Ovary (tissue), 9 donors: ENCODE results near the gene CCDC178. TPM values are rescaled to one million over a fixed set of nuclear protein-coding genes. Genes with fewer than 3 reads are reported as not detected.

Experiments used
- DNase-seq, 5 donors: peaks; one replicate each; pipeline ENCODE4 v3.0.0-alpha.2; 2019 to 2020
- H3K27ac ChIP-seq, 2 donors: fragments of 200-600 bp; one replicate each; pipeline versions ENCODE4 v1.5.1 to v1.8.0; 2019 to 2022
- H3K27me3 ChIP-seq: fragments of 200-600 bp; one replicate; pipeline ENCODE4 v1.8.0; 2022
- H3K36me3 ChIP-seq: fragments of 200-600 bp; sonication (generic); one replicate; pipeline ENCODE4 v1.5.1; 2019
- H3K4me1 ChIP-seq: one replicate; pipeline ENCODE4 v1.8.1; 2013; ENCODE audit warnings: mild to moderate bottlenecking, moderate library complexity; ENCODE audit not compliant: insufficient read depth
- H3K4me3 ChIP-seq: fragments of 200-600 bp; sonication (generic); one replicate; pipeline ENCODE4 v1.5.1; 2017
- H3K9me3 ChIP-seq, 2 donors: fragments of 200-600 bp in 1 of 2; sonication (generic) in 1 of 2; one replicate each; pipeline versions ENCODE4 v1.5.1 to v1.8.1; 2013 to 2019; ENCODE audit warnings: mild to moderate bottlenecking in 1 of 2, moderate library complexity in 1 of 2
- EP300 ChIP-seq: sonication (generic); formaldehyde crosslinking; IDR thresholded peaks from one replicate; pipeline ENCODE4 v1.6.1; 2017; ENCODE audit warnings: antibody characterized with exemption
- POLR2A ChIP-seq: fragments of 450-650 bp; IDR thresholded peaks from one replicate; pipeline ENCODE4 v1.6.1; 2017; ENCODE audit warnings: antibody characterized with exemption, mild to moderate bottlenecking, moderate library complexity
- WGBS, 3 donors: extraction: QIAGEN DNeasy Blood & Tissue Kit in 1 of 3; methylation state at CpG; one replicate each; pipeline versions ENCODE4 v1.1.5 to v1.1.7; 2013 to 2017; 5-methylcytosine and 5-hydroxymethylcytosine counted together
- intact Hi-C, 4 donors: fragments of 100-400 bp; cut with DNase I; formaldehyde crosslinking; loops; one replicate each; pipeline versions ENCODE4 v1.11.0 to v1.15.1; 2022 to 2023
- polyA plus RNA-seq, 2 donors: library from polyadenylated mRNA; stranded (reverse); fragments of 200-250 nt in 1 of 2; fragments of 350-450 nt in 1 of 2; fragmentation: Illumina TruSeq in 1 of 2; extraction: RNeasy Lipid Tissue Mini Kit (QIAGEN cat#74804) in 1 of 2; gene quantifications; one replicate each; pipeline ENCODE4 v1.2.3, GENCODE V29; 2013 to 2014
- total RNA-seq, 7 donors: library from RNA; depleted of rRNA in 2 of 7; stranded (reverse); fragments of >200 nt in 2 of 7; fragmentation: NEBNext Ultra II Directional in 3 of 7; extraction: Animal tissue kit (Norgen Biotek cat#: 25700) in 3 of 7; gene quantifications; one replicate each; pipeline versions ENCODE4 v1.1.0 to v1.2.4, GENCODE V29; 2016 to 2023
- TF ChIP-seq, protein P1 (sequence below), 3 donors: fragments of 450-650 bp in 2 of 3; fragments of 200-600 bp in 1 of 3; IDR thresholded peaks; one replicate each; pipeline versions ENCODE4 v1.5.1 to v1.8.0; 2016 to 2022; ENCODE audit warnings: antibody characterized with exemption in 3 of 3, mild to moderate bottlenecking in 1 of 3
- donor health status: DM: no; HTN: no; CAD: no; lungs with moderate emphysema.
- donor health status: DM: no; HTN: no; CAD: no.
- donor health status: Bipolar disorder and iron deficiency.
- donor health status: DM: yes; HTN: yes; CAD: no.
- donor health status: DM: no; HTN: no; CAD: no.
- donor health status: DM: yes; HTN: yes; CAD: no.

The CCDC178 gene
- total and polyA plus RNA-seq, 9 donors: 2.4 to 11.8 (median 5.1) TPM

DNA sequence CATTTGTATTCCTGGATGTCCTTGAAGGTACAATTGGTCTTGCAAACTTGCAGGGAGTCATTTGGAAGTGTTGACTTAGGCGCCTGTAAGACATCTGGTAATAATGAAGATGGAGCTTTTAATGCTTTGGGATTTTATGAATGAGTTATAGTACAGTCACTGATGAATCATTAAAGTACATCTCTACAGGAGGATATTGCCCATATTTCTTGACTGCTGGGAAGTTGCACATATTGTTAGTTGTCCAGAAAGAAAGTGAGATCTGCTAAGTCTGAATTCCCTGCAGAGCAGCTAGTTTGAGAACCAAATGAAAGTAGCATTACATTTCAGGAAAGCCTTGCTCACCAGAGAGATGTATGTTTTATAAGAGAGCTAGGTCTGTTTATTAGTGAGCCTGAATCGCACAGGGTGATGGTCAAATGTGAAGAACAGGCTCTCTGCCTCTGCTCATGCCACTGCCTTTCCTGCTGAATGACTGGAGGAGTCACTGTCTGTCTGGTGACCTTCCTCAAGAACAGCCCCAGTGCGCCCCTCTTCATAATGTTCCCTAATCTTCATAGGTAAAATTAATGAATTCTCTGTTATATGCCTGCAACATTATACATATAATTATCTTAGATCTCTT, 528.7 kb downstream of the CCDC178 start:
- intact Hi-C loops: no loop called here

DNA sequence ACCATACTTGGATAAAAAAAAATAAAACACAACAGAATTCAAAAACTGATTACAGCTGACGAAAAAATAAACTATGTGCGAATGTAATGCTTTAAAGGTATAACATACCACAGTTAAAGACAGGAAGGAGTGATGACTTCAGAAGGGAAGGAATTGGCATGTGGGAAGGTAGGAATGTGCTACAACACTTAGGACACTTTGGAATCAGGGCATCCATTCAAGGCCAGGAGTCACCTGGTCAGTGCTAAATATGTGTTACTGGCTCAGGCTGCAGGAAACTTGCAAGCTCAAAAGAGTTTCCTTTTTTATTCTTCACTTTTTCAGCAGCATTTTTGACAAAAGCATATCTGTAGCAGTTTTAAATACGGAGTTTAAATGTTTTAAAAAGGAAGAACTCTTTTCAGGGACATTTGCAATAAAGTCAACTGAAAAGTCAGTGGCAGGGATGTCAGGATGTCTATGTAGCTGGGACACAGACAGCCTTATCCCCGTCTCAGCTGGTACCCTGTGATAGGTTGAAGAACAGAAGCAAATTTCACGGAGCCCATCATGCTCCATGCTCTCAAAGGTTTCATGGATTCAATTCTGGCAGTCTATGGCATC, 529.7 kb downstream of the CCDC178 start:
- no peak overlapping the region for H3K4me3 ChIP-seq
- H3K27me3 ChIP-seq: no peaks in the 10 kb centered on the region
- H3K4me1 ChIP-seq: peaks cover 2% of the 10 kb centered on the region
- H3K27ac ChIP-seq: no peak overlapping the region
- no peaks in the 10 kb centered on the region for H3K36me3 ChIP-seq
- TF ChIP-seq POLR2A (no peak), EP300 (no peak)
- TF ChIP-seq, protein P1, sequence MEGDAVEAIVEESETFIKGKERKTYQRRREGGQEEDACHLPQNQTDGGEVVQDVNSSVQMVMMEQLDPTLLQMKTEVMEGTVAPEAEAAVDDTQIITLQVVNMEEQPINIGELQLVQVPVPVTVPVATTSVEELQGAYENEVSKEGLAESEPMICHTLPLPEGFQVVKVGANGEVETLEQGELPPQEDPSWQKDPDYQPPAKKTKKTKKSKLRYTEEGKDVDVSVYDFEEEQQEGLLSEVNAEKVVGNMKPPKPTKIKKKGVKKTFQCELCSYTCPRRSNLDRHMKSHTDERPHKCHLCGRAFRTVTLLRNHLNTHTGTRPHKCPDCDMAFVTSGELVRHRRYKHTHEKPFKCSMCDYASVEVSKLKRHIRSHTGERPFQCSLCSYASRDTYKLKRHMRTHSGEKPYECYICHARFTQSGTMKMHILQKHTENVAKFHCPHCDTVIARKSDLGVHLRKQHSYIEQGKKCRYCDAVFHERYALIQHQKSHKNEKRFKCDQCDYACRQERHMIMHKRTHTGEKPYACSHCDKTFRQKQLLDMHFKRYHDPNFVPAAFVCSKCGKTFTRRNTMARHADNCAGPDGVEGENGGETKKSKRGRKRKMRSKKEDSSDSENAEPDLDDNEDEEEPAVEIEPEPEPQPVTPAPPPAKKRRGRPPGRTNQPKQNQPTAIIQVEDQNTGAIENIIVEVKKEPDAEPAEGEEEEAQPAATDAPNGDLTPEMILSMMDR (IDR thresholded peaks at IDR 0.05): no peak
- H3K9me3 ChIP-seq: no peaks in the 10 kb centered on the region
- 10 to 31% (median 18%) methylated on average over 5 of the region's 5 CpGs for WGBS, 3 donors
- intact Hi-C loops: no loop called here
- no peak for DNase-seq

More for the DNA sequence above, 528.7 kb downstream of the CCDC178 start:
- Histone ChIP-seq H3K27me3 (no peaks in the 10 kb centered on the region), H3K4me3 (no peak overlapping the region), H3K36me3 (no peaks in the 10 kb centered on the region), H3K9me3 (no peaks in the 10 kb centered on the region), H3K4me1 (peaks cover 2% of the 10 kb centered on the region), H3K27ac (no peak overlapping the region)
- DNase-seq: no peak
- 67 to 73% (median 71%) methylated on average over 3 of the region's 3 CpGs for WGBS, 3 donors
- TF ChIP-seq, protein P1 (IDR thresholded peaks at IDR 0.05): no peak
- TF ChIP-seq POLR2A (no peak), EP300 (no peak)

DNA sequence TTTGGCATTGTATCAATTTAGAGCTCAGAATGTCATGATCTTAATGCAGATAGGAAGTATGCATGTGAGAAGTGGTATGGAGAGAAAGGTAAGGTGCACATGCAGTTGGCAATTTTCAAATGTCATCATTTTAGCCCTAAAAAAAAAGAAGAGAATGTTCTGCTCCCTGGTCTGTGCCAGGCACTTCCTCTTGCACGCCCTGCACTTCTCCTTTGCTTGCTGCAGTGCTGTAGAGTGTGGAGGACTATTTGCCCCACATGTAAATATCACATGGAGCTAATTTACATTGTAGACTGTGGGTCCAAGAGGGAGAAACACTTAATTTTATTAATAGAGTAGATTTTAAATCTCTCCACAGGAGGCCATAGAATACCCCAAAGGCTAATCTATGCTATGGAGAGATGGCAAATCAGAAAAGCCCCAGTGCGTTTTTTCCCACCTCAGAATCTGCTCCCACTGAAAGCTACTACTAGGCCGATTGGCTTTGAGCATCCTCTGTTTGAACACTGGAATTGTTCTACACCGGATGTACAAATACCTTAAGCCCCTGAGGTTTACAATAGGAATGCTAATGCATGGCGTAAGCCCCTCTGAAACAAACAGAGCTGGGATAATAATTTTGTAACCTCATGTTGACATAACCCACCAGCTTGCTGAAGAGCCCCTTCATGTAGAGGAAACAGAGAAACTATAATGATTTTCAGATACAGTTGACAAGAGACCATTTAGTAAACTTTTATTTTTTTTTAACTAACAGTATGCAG, 530.5 kb downstream of the CCDC178 start:
- 78 to 83% (median 81%) methylated on average over 5 of the region's 5 CpGs for WGBS, 3 donors
- DNase-seq: no peak
- TF ChIP-seq POLR2A: no peak
- TF ChIP-seq, protein P1 (IDR thresholded peaks at IDR 0.05): no peak
- TF ChIP-seq EP300: no peak
- Histone ChIP-seq H3K27me3 (no peaks in the 10 kb centered on the region), H3K9me3 (no peaks in the 10 kb centered on the region), H3K27ac (no peak overlapping the region), H3K4me1 (peaks cover 2% of the 10 kb centered on the region), H3K4me3 (no peak overlapping the region), H3K36me3 (no peaks in the 10 kb centered on the region)
- intact Hi-C loops: no loop called here

DNA sequence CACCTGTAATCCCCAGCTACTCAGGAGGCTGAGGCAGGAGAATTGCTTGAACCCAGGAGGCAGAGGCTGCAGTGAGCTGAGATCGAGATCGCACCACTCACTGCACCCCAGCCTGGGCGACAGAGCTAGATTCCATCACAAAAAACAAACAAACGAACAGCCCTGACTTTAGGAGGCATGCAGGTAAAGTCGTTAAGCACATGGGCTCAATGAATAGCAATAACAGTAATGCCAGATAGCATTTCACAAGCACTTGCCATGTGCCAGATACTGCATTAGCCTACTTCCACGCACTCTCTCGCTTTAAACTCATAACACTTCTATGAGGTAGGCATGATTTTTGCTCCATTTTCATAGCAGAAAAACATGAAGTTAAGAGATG, 532.1 kb downstream of the CCDC178 start:
- TF ChIP-seq EP300 (no peak), POLR2A (no peak)
- TF ChIP-seq, protein P1 (IDR thresholded peaks at IDR 0.05): no peak
- Histone ChIP-seq H3K27me3 (no peaks in the 10 kb centered on the region), H3K36me3 (no peaks in the 10 kb centered on the region), H3K27ac (no peak overlapping the region), H3K4me1 (peaks cover 2% of the 10 kb centered on the region), H3K9me3 (no peaks in the 10 kb centered on the region), H3K4me3 (no peak overlapping the region)
- DNase-seq: no peak
- WGBS, 3 donors: 89 to 92% (median 91%) methylated on average over 7 of the region's 7 CpGs
- intact Hi-C loops: no loop called here
